ENCODE measurements around the gene LSM12. TPM values are rescaled to one million over a fixed set of nuclear protein-coding genes. Genes with fewer than 3 reads are reported as not detected.

Gene LSM12
- total and polyA plus RNA-seq, 2 donors (not counting 3 experiments of a cell fraction or from before 2014, with no cell fraction given) = 36.5 to 68.9 TPM

- no peak overlapping the region for H3K9ac ChIP-seq (replicated peaks; ENCODE audit: extremely low read depth, insufficient read depth, low read length)
- dilution Hi-C loops (cut with MboI; ENCODE audit: extremely low pct_ligation_motif_present, low sequenced_read_pairs) (no loop called here), intact Hi-C loops (cut with micrococcal nuclease) (loop anchor here (1.0 kb wide), 2 partner anchors 51 to 117 kb away; no protein-coding TSS in a partner anchor)
- no peaks in the 10 kb centered on the region for H3K9me3 ChIP-seq (replicated peaks; ENCODE audit: control insufficient read depth, insufficient read depth, low read length)
- no peaks in the 10 kb centered on the region for H3K9me1 ChIP-seq (replicated peaks; ENCODE audit: control insufficient read depth, extremely low read depth, insufficient read depth, low read length)
- FAIRE-seq (no peak), DNase-seq (ENCODE audit: low read depth, low spot score) (no peak)
- TF ChIP-seq POLR2AphosphoS5 (IDR thresholded peaks at IDR 0.05; ENCODE audit: insufficient read depth, low read depth, low read length) (no peak), JUN (IDR thresholded peaks at IDR 0.05; ENCODE audit: borderline replicate concordance, insufficient read depth, insufficient read length, low read depth) (no peak), GATA2 (IDR thresholded peaks at IDR 0.05; ENCODE audit: insufficient read depth, insufficient read length, low read depth, low read length) (no peak), FOS (IDR thresholded peaks at IDR 0.05; ENCODE audit: borderline replicate concordance, insufficient read depth, low read length) (no peak), POLR2A (IDR thresholded peaks at IDR 0.05; ENCODE audit: low read depth, low read length) (no peak), EZH2 (IDR thresholded peaks at IDR 0.05; ENCODE audit: borderline replicate concordance, low read depth, low read length, severe bottlenecking) (no peak), CTCF (IDR thresholded peaks at IDR 0.05; ENCODE audit: extremely low read depth in 1 of 2, insufficient read depth in 1 of 2, low read depth in 1 of 2, low read length in 2 of 2) (no peak), MYC (IDR thresholded peaks at IDR 0.05; ENCODE audit: low read depth, low read length) (no peak)
- TF ChIP-seq, protein P1, sequence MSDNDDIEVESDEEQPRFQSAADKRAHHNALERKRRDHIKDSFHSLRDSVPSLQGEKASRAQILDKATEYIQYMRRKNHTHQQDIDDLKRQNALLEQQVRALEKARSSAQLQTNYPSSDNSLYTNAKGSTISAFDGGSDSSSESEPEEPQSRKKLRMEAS (IDR thresholded peaks at IDR 0.05; ENCODE audit: insufficient read depth, insufficient read length) = no peak
- CTCF ChIA-PET = interaction anchor here (1.5 to 12.7 kb wide), 3 partner anchors 10 to 52 kb away, joined by 3 to 182 read pairs (median 4); partner anchors contain the start of gene PPY
- POLR2A ChIA-PET = no interaction called here
- H3K4me1 ChIP-seq (ENCODE audit: control insufficient read depth, extremely low read depth, insufficient read depth, low read length) = peaks cover 5% of the 10 kb centered on the region
- no peak overlapping the region for H3K27ac ChIP-seq (ENCODE audit: insufficient read depth, low read depth, low read length)
- H3K4me2 ChIP-seq (ENCODE audit: insufficient read depth, low read length) = peak overlapping the region; percentile 39
- H3K4me3 ChIP-seq (replicated peaks in 1 of 3; ENCODE audit: insufficient read depth in 1 of 3, low read depth in 1 of 3, low read length in 3 of 3) = no peak overlapping the region
- H2AFZ ChIP-seq (ENCODE audit: low read depth, low read length) = peak overlapping the region; percentile 26
- no peaks in the 10 kb centered on the region for H3K36me3 ChIP-seq (ENCODE audit: control insufficient read depth in 2 of 2, extremely low read depth in 1 of 2, insufficient read depth in 2 of 2, low read length in 2 of 2)
- H4K20me1 ChIP-seq (replicated peaks; ENCODE audit: control insufficient read depth, extremely low read depth, insufficient read depth, low read length) = no peaks in the 10 kb centered on the region
- BruUV-seq (replicated peaks) = no TSS peak
- H3K79me2 ChIP-seq (ENCODE audit: control insufficient read depth, insufficient read depth, low read length) = no peaks in the 10 kb centered on the region
- peaks cover 0 to 3% of the 10 kb centered on the region in 2 experiments for H3K27me3 ChIP-seq (ENCODE audit: control insufficient read depth in 2 of 2, insufficient read depth in 2 of 2, low read length in 2 of 2)
These were observed 71.4 kb downstream of the LSM12 start for GRCh38 chr17:43995150-43995471.
